A549 (cell line): ENCODE results near the gene PPAT.

Experiments used
- CTCF ChIP-seq: fragments of >200 bp; sonication (Bioruptor Twin); formaldehyde crosslinking; IDR thresholded peaks from 3 replicates; pipeline ENCODE4 v1.5.1; 2016
- EP300 ChIP-seq, 2 experiments: fragments of >200 bp; sonication (Bioruptor Twin); formaldehyde crosslinking; IDR thresholded peaks; 2 replicates in 1 of 2; 3 replicates in 1 of 2; pipeline ENCODE4 v1.6.1; 2016 to 2017
- HDAC2 ChIP-seq: fragments of 200-600 bp; sonication (generic); IDR thresholded peaks from 2 replicates; pipeline ENCODE4 v1.6.1; 2016
- HMGXB4 ChIP-seq: fragments of 250-450 bp; sonication (Bioruptor Pico); IDR thresholded peaks from 2 replicates; pipeline ENCODE4 v1.5.0; 2021; ENCODE audit warnings: mild to moderate bottlenecking, moderate library complexity, borderline replicate concordance
- POLR2A ChIP-seq: IDR thresholded peaks from 2 replicates; pipeline ENCODE4 v1.6.1; 2012; ENCODE audit warnings: mild to moderate bottlenecking, low read length
- RAD21 ChIP-seq, 2 experiments: fragments of >200 bp in 1 of 2; sonication (Bioruptor Twin) in 1 of 2; formaldehyde crosslinking in 1 of 2; IDR thresholded peaks in 1 of 2; conservative IDR thresholded peaks in 1 of 2; 2 replicates in 1 of 2; 3 replicates in 1 of 2; pipeline ENCODE4 v1.6.1; 2012 to 2018; ENCODE audit warnings: inconsistent platforms in 1 of 2

GRCh38 chr4:56405016-56405415 is 30.4 kb downstream of the PPAT start:
- TF ChIP-seq CTCF (no peak), POLR2A (no peak), EP300 (IDR thresholded peaks at IDR 0.05) (no peak), RAD21 (conservative IDR thresholded peaks at IDR 0.05 in 1 of 2, IDR thresholded peaks at IDR 0.05 in 1 of 2) (no peak), HDAC2 (no peak), HMGXB4 (CRISPR knock-in tag) (no peak)
